NCI-H2196 (cell line): Measurements from ENCODE around the gene BTBD1.
A peak's percentile ranks its signal among the peaks of the same experiment; 100 is the strongest.

Experiments
- DNase-seq: peaks from one replicate; lab custom pipeline; 2025; ENCODE audit not compliant: unreplicated experiment; lab: John Stamatoyannopoulos, UW

The BTBD1 gene

DNA sequence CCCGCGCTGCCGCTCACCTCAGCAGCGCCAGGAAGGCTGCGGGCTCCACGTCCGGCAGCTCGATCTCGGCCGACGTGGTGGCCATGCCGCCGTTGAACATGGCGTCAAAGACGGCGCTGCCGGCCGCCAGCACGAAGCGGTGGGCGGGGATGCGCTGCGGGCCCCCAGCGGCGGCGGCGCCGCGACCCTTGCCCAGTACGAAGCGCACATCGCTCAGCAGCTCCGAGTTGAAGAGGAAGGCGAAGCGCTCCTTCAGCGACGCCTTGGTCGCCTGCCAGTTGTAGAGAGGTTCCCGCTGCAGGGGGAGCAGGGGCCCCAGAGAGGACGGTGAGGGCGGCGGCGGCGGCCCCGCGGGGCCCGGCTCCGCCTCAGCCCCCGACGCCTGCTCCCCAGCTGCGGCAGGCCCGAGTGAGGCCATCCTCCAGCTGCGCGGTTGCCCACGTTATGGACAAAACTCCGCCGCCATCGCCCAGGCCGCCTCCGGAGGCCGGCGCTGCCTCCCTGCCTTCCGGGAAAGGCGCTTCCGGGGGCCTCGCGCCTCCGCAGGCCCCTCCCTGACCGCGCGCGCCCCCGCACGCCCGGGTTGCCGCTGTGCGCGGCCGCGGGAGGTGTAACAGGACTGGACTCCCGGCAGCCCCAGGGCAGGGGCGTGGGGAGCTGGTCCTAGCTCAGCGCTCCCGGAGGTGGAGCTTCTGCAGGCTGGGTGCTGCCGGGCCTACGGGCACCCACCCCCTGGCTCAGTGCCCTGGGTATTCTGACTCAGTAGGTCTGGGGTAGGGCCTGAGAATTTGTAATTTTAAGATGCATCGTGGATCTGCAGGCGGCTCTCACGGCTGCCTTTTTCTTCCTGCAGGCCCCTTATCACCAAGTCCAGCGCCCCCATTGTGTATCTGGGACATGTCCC lies at the start of gene BTBD1:
BTBD1 (minus strand) TSS at position 519 of the 904 bp plus-strand sequence; CDS start at position 418, 101 bp downstream.
- peak; percentile 87 for DNase-seq

DNA sequence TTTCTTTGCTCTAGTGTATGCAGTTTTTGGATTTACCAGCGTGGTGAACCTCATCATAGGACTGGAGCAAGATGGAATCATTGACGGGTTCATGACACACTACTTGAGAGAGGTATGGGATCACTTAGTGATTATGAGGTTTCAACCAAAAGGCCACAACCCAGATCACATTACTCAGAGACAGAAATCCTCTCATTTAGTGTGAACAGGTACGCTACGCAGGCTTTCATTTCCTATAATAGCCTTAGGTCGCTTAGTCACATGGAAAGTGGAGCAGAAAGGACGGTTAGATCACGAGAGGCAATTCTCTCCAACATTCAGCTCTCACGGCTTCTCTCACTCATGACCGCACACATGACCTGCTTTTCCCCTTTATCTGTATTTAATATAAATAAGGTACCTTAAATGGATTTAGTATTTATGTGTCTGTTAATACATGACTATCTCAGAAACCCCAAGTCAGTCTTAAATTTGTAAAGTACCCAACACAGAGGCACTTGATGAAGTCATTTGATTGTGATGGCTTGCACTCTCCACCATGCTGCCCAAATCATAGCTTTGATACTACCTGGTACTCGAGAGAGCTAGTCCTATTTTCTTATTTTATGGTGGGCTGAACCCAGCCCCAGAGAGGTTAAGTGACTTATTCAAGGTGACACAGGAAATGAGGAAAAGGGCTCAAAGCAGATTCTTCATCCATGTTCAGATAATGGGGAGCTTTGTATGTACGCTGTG lies 48.9 kb upstream of the BTBD1 start:
- DNase-seq, result no peak

DNA sequence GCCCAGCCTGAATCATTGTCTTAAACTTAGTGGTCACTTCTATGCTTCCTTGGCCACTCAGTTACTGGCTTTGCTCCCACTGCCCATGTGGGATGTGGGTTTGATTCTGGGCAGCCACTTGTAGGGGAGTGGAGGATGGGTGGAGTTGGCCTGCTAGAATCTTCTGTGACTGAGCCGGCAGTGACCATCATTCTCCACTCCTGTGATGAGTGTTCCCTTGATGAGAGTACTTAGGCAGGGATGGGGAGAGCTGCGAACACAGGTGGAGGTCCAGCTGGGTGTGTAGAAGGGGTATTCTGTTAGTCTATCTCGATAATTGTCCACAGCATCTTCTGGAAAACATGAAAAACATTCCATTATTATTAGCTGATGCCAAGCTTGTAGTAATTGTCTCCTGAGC lies 48.4 kb upstream of the BTBD1 start:
- DNase-seq, result no peak

GRCh38 chr15:83114856-83115255 lies 47.8 kb upstream of the BTBD1 start:
- DNase-seq, result no peak

- DNase-seq, result no peak
Observed at GRCh38 chr15:83113881-83114674, 47.0 kb upstream of the BTBD1 start.

GRCh38 chr15:83112956-83113299 lies 45.9 kb upstream of the BTBD1 start:
- no peak for DNase-seq

- no peak for DNase-seq
Observed at GRCh38 chr15:83112233-83112955, 45.3 kb upstream of the BTBD1 start.

- no peak for DNase-seq
Observed at GRCh38 chr15:83111149-83111548, 44.1 kb upstream of the BTBD1 start.

DNA sequence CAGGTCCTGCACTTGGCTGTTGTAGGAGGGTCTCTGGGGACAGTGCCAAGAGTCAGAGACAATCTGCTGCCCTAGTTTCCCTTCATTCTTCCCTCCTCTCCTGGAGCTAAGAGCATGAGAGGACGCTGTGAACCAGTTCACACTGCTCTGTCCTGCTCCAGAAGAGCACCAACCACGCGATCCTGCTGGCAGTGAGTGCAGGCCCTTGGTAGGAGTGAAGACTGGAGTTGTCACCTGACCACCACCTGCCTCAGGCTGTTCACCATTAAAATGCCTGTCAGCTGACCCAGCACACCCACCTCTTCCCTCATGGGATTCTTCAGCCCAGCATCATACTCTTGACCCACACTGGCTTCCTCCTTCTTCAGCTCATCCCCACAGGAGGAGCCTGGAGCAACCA lies 43.3 kb upstream of the BTBD1 start:
- no peak for DNase-seq

DNA sequence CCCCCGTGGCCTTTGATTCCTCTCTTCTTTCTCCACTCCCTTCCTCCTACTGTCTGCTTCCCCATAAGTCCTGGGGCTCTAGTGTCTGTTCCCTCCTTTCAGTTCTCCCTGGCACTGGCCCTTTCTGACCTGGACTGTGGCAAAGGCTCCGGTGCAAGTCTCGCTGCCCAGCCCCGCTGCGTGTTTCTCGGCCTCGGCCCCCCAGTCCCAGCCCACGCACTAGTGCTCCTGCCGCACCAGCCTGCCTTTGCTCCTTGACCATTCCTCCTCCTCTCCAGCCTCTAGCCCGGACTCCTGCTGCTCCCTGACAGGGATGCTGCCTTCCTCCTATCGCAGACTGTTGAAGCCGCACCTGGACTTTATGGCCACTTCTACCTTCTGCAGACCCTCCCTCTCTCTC lies 42.5 kb upstream of the BTBD1 start:
- no peak for DNase-seq

- peak; percentile 21 for DNase-seq
Observed at GRCh38 chr15:83108266-83109219, 41.5 kb upstream of the BTBD1 start.

GRCh38 chr15:83107841-83108181 lies 40.8 kb upstream of the BTBD1 start:
- no peak for DNase-seq

GRCh38 chr15:83106994-83107840 lies 40.2 kb upstream of the BTBD1 start, which contains the start of gene TM6SF1:
TSS of gene TM6SF1 (plus strand) at chr15:83107645. CDS start at chr15:83107681, 36 bp downstream.
- peak; percentile 31 for DNase-seq

- no peak for DNase-seq
Observed at GRCh38 chr15:83105440-83105839, 38.4 kb upstream of the BTBD1 start.

- DNase-seq, result no peak
Observed at GRCh38 chr15:83104141-83104540, 37.1 kb upstream of the BTBD1 start.

- DNase-seq, result no peak
Observed at GRCh38 chr15:83102346-83102745, 35.3 kb upstream of the BTBD1 start.

DNA sequence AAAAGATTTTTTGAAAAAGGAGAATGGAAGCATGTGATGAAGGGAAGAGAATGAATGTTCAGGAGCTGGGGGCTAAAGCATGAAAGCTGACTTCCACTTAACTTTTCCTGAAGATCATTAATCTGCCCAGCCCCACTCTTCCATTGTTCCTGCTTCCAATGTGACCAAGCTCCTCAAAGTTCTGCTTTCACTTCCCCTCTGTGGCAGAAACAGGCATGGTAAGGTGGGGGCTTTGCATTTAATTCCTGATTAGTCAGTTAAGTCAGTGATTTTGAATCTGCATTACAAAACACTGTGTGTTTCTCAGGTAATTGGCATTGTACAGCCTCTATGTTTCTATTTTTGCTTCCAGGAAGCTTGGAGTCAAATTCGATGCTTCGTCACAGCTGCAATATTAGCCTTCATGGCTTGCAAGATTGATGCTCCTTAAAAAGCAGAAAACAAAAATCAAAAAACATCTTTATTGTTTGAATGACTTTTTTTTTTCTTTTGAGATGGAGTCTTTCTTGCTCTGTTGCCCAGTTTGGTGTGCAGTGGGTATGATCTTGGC lies 33.1 kb upstream of the BTBD1 start:
- no peak for DNase-seq

GRCh38 chr15:83099290-83099689 lies 32.2 kb upstream of the BTBD1 start:
- DNase-seq, result no peak
